DOHH2 (cell line): Measurements from ENCODE around the gene DCK.

ENCODE experiments used
- CTCF ChIP-seq: fragments of 200-600 bp; sonication (generic); IDR thresholded peaks from one replicate; pipeline ENCODE4 v1.5.1; 2014; ENCODE audit warnings: antibody characterized with exemption, mild to moderate bottlenecking, low read depth, low read length; ENCODE audit not compliant: poor library complexity, severe bottlenecking
- EZH2phosphoT487 ChIP-seq: fragments of 200-600 bp; sonication (generic); IDR thresholded peaks from 2 replicates; pipeline ENCODE4 v1.6.1; 2017; ENCODE audit warnings: borderline replicate concordance, mild to moderate bottlenecking, antibody characterized with exemption, low read length, moderate library complexity, mixed read lengths

DNA sequence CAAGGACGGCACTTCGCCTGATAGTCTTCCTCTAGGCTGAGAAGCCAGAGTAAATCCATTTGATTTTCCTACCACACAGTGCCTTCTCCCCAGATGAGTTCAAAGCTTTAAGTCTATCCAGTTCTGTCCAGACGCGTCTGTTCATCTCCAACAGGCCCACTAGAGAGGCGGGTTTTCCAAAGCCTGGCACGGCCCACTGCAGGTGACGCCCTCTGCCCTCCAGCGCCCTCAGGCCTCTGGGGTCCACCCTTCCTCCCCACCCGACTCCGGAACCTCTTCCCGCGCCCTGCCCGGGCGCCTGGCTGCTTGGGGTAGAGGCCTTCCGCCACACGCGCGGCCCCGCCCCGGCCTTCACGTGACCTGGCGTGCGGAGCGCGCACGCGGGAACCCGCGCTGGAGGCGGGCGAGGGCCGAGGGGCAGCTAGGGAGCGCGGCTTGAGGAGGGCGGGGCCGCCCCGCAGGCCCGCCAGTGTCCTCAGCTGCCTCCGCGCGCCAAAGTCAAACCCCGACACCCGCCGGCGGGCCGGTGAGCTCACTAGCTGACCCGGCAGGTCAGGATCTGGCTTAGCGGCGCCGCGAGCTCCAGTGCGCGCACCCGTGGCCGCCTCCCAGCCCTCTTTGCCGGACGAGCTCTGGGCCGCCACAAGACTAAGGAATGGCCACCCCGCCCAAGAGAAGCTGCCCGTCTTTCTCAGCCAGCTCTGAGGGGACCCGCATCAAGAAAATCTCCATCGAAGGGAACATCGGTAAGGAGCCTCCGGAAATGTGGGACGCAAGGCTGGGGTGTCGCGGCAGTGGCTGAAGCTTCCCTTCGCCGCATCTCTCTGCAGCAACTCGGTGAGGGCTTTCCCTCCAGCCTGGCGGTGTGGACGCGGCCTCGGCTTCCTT is at the start of gene DCK:
- no peak for TF ChIP-seq CTCF
- no peak for TF ChIP-seq EZH2phosphoT487
